Activated naive CD4-positive, alpha-beta T cell treated with anti-CD3 and anti-CD28 coated beads for 36 hours (primary cell): ENCODE measurements around the gene RIMBP3B. TPM values are rescaled to one million over a fixed set of nuclear protein-coding genes. Genes with fewer than 3 reads are reported as not detected.
"Not testable (repeated sequence)": the region's sequence is repeated elsewhere in the genome, so short reads cannot be mapped to it uniquely, and the experiment has no call there.

Experiments used
- CTCF ChIA-PET: fragments of 350-600 bp; sonication (Branson Sonifier 250); formaldehyde crosslinking; loops from one replicate; lab custom pipeline; 2021; ENCODE audit warnings: antibody characterized with exemption; lab: Charles Lee
- DNase-seq: peaks from one replicate; pipeline ENCODE4 v3.0.0-alpha.2; 2020
- H3K27ac Mint-ChIP-seq: one replicate; pipeline ENCODE4 v1.8.0; 2021; ENCODE audit warnings: mild to moderate bottlenecking, mixed read lengths
- H3K27me3 Mint-ChIP-seq: one replicate; pipeline ENCODE4 v1.8.0; 2021; ENCODE audit warnings: low read depth, mixed read lengths
- H3K36me3 Mint-ChIP-seq: one replicate; pipeline ENCODE4 v1.8.0; 2021; ENCODE audit warnings: low read depth, mixed read lengths
- H3K4me1 Mint-ChIP-seq: one replicate; pipeline ENCODE4 v1.8.0; 2021; ENCODE audit warnings: low read depth, mixed read lengths
- H3K4me3 Mint-ChIP-seq: one replicate; pipeline ENCODE4 v1.8.0; 2021; ENCODE audit warnings: mild to moderate bottlenecking, moderate library complexity, mixed read lengths
- H3K9me3 Mint-ChIP-seq: one replicate; pipeline ENCODE4 v1.8.0; 2021; ENCODE audit warnings: mixed read lengths
- intact Hi-C: fragments of 100-400 bp; cut with micrococcal nuclease; formaldehyde crosslinking; loops from one replicate; pipeline ENCODE4 v1.15.1; 2023
- total RNA-seq, 2 experiments: library from RNA; stranded (reverse); gene quantifications; one replicate each; pipeline ENCODE4 v1.2.3, GENCODE V29; 2021

The RIMBP3B gene, protein sequence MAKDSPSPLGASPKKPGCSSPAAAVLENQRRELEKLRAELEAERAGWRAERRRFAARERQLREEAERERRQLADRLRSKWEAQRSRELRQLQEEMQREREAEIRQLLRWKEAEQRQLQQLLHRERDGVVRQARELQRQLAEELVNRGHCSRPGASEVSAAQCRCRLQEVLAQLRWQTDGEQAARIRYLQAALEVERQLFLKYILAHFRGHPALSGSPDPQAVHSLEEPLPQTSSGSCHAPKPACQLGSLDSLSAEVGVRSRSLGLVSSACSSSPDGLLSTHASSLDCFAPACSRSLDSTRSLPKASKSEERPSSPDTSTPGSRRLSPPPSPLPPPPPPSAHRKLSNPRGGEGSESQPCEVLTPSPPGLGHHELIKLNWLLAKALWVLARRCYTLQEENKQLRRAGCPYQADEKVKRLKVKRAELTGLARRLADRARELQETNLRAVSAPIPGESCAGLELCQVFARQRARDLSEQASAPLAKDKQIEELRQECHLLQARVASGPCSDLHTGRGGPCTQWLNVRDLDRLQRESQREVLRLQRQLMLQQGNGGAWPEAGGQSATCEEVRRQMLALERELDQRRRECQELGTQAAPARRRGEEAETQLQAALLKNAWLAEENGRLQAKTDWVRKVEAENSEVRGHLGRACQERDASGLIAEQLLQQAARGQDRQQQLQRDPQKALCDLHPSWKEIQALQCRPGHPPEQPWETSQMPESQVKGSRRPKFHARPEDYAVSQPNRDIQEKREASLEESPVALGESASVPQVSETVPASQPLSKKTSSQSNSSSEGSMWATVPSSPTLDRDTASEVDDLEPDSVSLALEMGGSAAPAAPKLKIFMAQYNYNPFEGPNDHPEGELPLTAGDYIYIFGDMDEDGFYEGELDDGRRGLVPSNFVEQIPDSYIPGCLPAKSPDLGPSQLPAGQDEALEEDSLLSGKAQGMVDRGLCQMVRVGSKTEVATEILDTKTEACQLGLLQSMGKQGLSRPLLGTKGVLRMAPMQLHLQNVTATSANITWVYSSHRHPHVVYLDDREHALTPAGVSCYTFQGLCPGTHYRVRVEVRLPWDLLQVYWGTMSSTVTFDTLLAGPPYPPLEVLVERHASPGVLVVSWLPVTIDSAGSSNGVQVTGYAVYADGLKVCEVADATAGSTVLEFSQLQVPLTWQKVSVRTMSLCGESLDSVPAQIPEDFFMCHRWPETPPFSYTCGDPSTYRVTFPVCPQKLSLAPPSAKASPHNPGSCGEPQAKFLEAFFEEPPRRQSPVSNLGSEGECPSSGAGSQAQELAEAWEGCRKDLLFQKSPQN (N-terminal part only)
- under 1 TPM in 1 of 2 experiments, not detected in 1; 0.24 TPM for total RNA-seq

DNA sequence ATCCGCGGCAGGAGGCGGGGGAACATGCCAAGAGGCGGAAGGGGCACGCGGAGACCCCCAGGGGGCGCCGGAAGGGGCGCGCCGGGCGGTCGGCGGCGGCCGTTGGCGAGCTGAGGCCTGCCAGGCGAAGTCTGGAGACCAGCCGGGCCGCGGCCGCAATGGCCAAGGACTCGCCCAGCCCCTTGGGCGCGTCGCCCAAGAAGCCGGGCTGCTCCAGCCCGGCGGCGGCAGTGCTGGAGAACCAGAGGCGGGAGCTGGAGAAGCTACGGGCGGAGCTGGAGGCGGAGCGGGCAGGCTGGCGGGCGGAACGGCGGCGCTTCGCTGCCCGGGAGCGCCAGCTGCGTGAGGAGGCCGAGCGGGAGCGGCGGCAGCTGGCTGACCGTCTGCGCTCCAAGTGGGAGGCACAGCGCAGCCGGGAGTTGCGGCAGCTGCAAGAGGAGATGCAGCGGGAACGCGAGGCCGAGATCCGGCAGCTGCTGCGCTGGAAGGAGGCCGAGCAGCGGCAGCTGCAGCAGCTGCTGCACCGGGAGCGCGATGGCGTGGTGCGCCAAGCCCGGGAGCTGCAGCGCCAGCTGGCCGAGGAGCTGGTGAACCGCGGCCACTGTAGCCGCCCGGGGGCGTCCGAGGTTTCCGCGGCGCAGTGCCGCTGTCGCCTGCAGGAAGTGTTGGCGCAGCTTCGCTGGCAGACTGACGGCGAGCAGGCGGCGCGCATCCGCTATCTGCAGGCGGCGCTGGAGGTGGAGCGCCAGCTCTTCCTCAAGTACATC is at the start of gene RIMBP3B:
TSS of gene RIMBP3B (plus strand) at position 51 of the 767 bp plus-strand sequence. CDS start at position 159, 108 bp downstream.
- H3K9me3 Mint-ChIP-seq, H3K4me1 Mint-ChIP-seq, H3K27me3 Mint-ChIP-seq, DNase-seq, H3K27ac Mint-ChIP-seq, H3K4me3 Mint-ChIP-seq, H3K36me3 Mint-ChIP-seq, intact Hi-C loops, CTCF ChIA-PET: not testable (repeated sequence)

- H3K36me3 Mint-ChIP-seq: not testable (repeated sequence)
Observed at GRCh38 chr22:21357527-21357926, 26.0 kb upstream of the RIMBP3B start.

GRCh38 chr22:21360525-21360924 is 23.0 kb upstream of the RIMBP3B start:
- CTCF ChIA-PET, H3K4me1 Mint-ChIP-seq, H3K36me3 Mint-ChIP-seq, H3K27me3 Mint-ChIP-seq, DNase-seq, H3K9me3 Mint-ChIP-seq, intact Hi-C loops, H3K27ac Mint-ChIP-seq, H3K4me3 Mint-ChIP-seq: not testable (repeated sequence)

More at GRCh38 chr22:21357527-21357926, 26.0 kb upstream of the RIMBP3B start:
- H3K9me3 Mint-ChIP-seq, intact Hi-C loops, H3K27ac Mint-ChIP-seq, CTCF ChIA-PET, H3K27me3 Mint-ChIP-seq, DNase-seq, H3K4me1 Mint-ChIP-seq, H3K4me3 Mint-ChIP-seq: not testable (repeated sequence)

- not testable (repeated sequence) for H3K27me3 Mint-ChIP-seq
Observed at GRCh38 chr22:21362473-21362872, 21.1 kb upstream of the RIMBP3B start.

GRCh38 chr22:21363061-21363460 is 20.5 kb upstream of the RIMBP3B start:
- H3K36me3 Mint-ChIP-seq, H3K27me3 Mint-ChIP-seq, H3K4me3 Mint-ChIP-seq, CTCF ChIA-PET, H3K4me1 Mint-ChIP-seq, H3K9me3 Mint-ChIP-seq, DNase-seq, H3K27ac Mint-ChIP-seq, intact Hi-C loops: not testable (repeated sequence)

More at GRCh38 chr22:21362473-21362872, 21.1 kb upstream of the RIMBP3B start:
- H3K27ac Mint-ChIP-seq, intact Hi-C loops, H3K4me1 Mint-ChIP-seq, CTCF ChIA-PET, H3K36me3 Mint-ChIP-seq, DNase-seq, H3K9me3 Mint-ChIP-seq, H3K4me3 Mint-ChIP-seq: not testable (repeated sequence)

- H3K36me3 Mint-ChIP-seq, intact Hi-C loops: not testable (repeated sequence)
Observed at GRCh38 chr22:21363803-21364202, 19.7 kb upstream of the RIMBP3B start.

GRCh38 chr22:21364362-21364761 is 19.2 kb upstream of the RIMBP3B start:
- H3K4me3 Mint-ChIP-seq, CTCF ChIA-PET, H3K27me3 Mint-ChIP-seq, H3K4me1 Mint-ChIP-seq, DNase-seq, H3K27ac Mint-ChIP-seq, H3K36me3 Mint-ChIP-seq, intact Hi-C loops, H3K9me3 Mint-ChIP-seq: not testable (repeated sequence)

More at GRCh38 chr22:21363803-21364202, 19.7 kb upstream of the RIMBP3B start:
- H3K4me1 Mint-ChIP-seq, DNase-seq, H3K4me3 Mint-ChIP-seq, H3K9me3 Mint-ChIP-seq, H3K27ac Mint-ChIP-seq, H3K27me3 Mint-ChIP-seq, CTCF ChIA-PET: not testable (repeated sequence)

DNA sequence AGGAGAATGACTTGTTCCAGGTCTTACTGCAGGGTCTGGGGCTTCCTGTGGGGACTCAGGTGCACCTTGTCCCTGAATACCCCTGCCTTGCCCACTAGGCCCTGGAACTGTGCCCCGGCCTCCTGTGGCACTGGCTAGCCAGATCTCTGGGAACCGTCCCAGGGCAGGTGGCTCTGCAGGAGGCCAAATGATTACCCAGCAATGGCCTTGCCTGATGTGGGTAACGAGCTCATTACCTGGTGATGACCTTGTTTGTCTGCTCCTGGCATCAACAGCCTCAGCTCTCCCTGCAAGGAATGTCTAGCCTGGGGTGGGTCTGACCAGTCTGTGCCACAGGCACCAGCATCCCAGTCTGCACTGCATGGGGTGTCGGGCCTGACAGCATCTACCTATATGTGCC is 18.2 kb upstream of the RIMBP3B start:
- H3K4me3 Mint-ChIP-seq, H3K36me3 Mint-ChIP-seq, intact Hi-C loops, H3K4me1 Mint-ChIP-seq, H3K9me3 Mint-ChIP-seq, DNase-seq, H3K27ac Mint-ChIP-seq, H3K27me3 Mint-ChIP-seq, CTCF ChIA-PET: not testable (repeated sequence)

DNA sequence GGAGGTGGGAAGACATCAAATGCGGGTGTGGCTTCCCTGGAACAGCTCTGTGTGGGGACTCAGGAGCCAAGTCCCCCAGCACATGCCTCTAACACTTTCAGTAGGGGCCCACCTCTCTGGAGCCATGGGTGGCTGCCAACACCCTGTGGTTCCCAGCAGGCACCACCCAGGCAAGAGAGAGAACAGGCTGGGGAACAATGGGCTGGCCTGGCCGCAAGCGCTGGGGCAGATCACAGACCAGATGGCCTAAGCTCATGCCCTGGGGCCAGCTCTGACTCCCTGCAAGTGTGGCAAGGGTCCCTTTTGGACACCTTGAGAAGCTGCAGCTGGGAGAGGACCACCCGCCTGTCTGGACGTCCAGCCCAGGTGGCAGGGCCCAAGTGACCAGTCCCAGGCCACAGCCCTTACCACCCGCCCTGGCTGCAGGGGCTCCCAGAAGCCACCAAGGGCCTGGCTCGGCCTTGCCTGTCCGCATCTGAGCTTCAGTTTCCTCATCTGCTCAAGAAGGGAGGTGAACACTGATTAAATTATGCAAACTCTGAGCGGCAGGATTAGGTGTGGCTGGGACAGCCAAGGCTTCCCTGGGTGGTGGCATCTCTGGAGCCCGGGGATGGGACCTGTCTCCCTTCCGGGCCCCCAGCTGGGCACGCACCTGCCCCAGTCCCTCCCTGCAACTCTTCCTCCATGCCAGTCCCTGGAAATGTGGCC is 14.8 kb upstream of the RIMBP3B start:
- H3K4me3 Mint-ChIP-seq, intact Hi-C loops, CTCF ChIA-PET, H3K9me3 Mint-ChIP-seq, DNase-seq, H3K4me1 Mint-ChIP-seq, H3K27ac Mint-ChIP-seq, H3K36me3 Mint-ChIP-seq, H3K27me3 Mint-ChIP-seq: not testable (repeated sequence)

- CTCF ChIA-PET, H3K36me3 Mint-ChIP-seq, H3K9me3 Mint-ChIP-seq, intact Hi-C loops, DNase-seq, H3K4me1 Mint-ChIP-seq, H3K4me3 Mint-ChIP-seq, H3K27me3 Mint-ChIP-seq, H3K27ac Mint-ChIP-seq: not testable (repeated sequence)
Observed at GRCh38 chr22:21375880-21376279, 7.7 kb upstream of the RIMBP3B start.
